ENCODE results near the gene NUDT8. TPM values are rescaled to one million over a fixed set of nuclear protein-coding genes. Genes with fewer than 3 reads are reported as not detected.
"Not testable (repeated sequence)": the region's sequence is repeated elsewhere in the genome, so short reads cannot be mapped to it uniquely, and the experiment has no call there.

Gene NUDT8
- 4.9 TPM for polyA plus RNA-seq (2013, experiment 1 of 2; ENCODE audit: insufficient read length)
- 4.4 TPM for polyA plus RNA-seq (2013, experiment 2 of 2; ENCODE audit: insufficient read length)

GRCh38 chr11:67629386-67630227, at the start of gene NUDT8:
Gene NUDT8, minus strand, starts transcription at chr11:67629937. Its CDS starts 26 bp downstream, at chr11:67629911.
- peak; percentile 73 for DNase-seq

GRCh38 chr11:67675058-67675747, 45.5 kb upstream of the NUDT8 start:
- no peak for DNase-seq

- no peak for DNase-seq
Observed at GRCh38 chr11:67674442-67674871, 44.7 kb upstream of the NUDT8 start, which contains the start of gene ALDH3B2. Gene ALDH3B2, minus strand, starts transcription at chr11:67674623. Its CDS starts 7,688 bp downstream, at chr11:67666935.

- no peak for DNase-seq
Observed at GRCh38 chr11:67673902-67674301, 44.2 kb upstream of the NUDT8 start.

GRCh38 chr11:67673358-67673757, 43.6 kb upstream of the NUDT8 start:
- no peak for DNase-seq

GRCh38 chr11:67671211-67671520, 41.4 kb upstream of the NUDT8 start:
- no peak for DNase-seq

GRCh38 chr11:67670316-67671210, 40.8 kb upstream of the NUDT8 start:
- DNase-seq, result no peak

- no peak for DNase-seq
Observed at GRCh38 chr11:67668192-67668551, 38.4 kb upstream of the NUDT8 start.

- no peak for DNase-seq
Observed at GRCh38 chr11:67667490-67668191, 37.9 kb upstream of the NUDT8 start.

GRCh38 chr11:67666676-67667489, 37.1 kb upstream of the NUDT8 start:
- DNase-seq, result no peak

GRCh38 chr11:67666303-67666645, 36.5 kb upstream of the NUDT8 start:
- DNase-seq, result no peak

- no peak for DNase-seq
Observed at GRCh38 chr11:67665541-67666302, 36.0 kb upstream of the NUDT8 start.

GRCh38 chr11:67664696-67665540, 35.2 kb upstream of the NUDT8 start:
- DNase-seq, result no peak

GRCh38 chr11:67664213-67664585, 34.5 kb upstream of the NUDT8 start:
- DNase-seq, result no peak

GRCh38 chr11:67663532-67664212, 33.9 kb upstream of the NUDT8 start:
- DNase-seq, result no peak

- no peak for DNase-seq
Observed at GRCh38 chr11:67662835-67663531, 33.2 kb upstream of the NUDT8 start.

- no peak for DNase-seq
Observed at GRCh38 chr11:67662142-67662834, 32.6 kb upstream of the NUDT8 start.

- not testable (repeated sequence) for DNase-seq
Observed at GRCh38 chr11:67660752-67661151, 31.0 kb upstream of the NUDT8 start.
